Motor neuron (in vitro differentiated cells): ENCODE measurements around the gene FKBP1B. TPM values are rescaled to one million over a fixed set of nuclear protein-coding genes. Genes with fewer than 3 reads are reported as not detected.
A peak's percentile ranks its signal among the peaks of the same experiment; 100 is the strongest.
"Not testable (repeated sequence)": the region's sequence is repeated elsewhere in the genome, so short reads cannot be mapped to it uniquely, and the experiment has no call there.

ENCODE experiments used
- ATAC-seq, 8 experiments: fragments of 200-7000 bp; cut with Tn5 transposase; replicated peaks in 6 of 8; 2 replicates each; pipeline ENCODE4 v1.8.0; 2021; ENCODE audit warnings: mild to moderate bottlenecking in 8 of 8, moderate library complexity in 8 of 8
- H3K27ac ChIP-seq, 2 donors: fragments of 250-450 bp; sonication (Bioruptor Pico); 2 replicates each; pipeline ENCODE4 v1.9.0; 2021; ENCODE audit warnings: antibody characterized with exemption in 2 of 2, mild to moderate bottlenecking in 2 of 2, moderate library complexity in 1 of 2
- H3K4me1 ChIP-seq, 2 donors: fragments of 250-450 bp; sonication (Bioruptor Pico); replicated peaks in 1 of 2; 2 replicates each; pipeline ENCODE4 v1.6.1; 2021; ENCODE audit warnings: antibody characterized with exemption in 2 of 2, mild to moderate bottlenecking in 2 of 2, moderate library complexity in 1 of 2
- H3K4me3 ChIP-seq, 5 donors: fragments of 250-450 bp; sonication (Bioruptor Pico); 2 replicates each; pipeline ENCODE4 v1.9.0; 2021; ENCODE audit warnings: antibody characterized with exemption in 5 of 5, mild to moderate bottlenecking in 5 of 5, moderate library complexity in 4 of 5
- WGBS, 10 experiments: fragments of 450-650 bp; shearing (Covaris generic); methylation state at CpG; one replicate each; pipeline ENCODE4 v1.0.0; 2022; 5-methylcytosine and 5-hydroxymethylcytosine counted together
- in situ Hi-C, 9 experiments: fragments of 400-800 bp; cut with MboI; loops; one replicate each; pipeline ENCODE4 v1.15.0; 2021; ENCODE audit warnings: low sequenced_read_pairs in 9 of 9, low pct_unique_long_range_greater_than_20kb in 2 of 9; ENCODE audit not compliant: unreplicated experiment in 9 of 9
- total RNA-seq, 8 experiments: library from RNA; unstranded; fragments of 300-600 nt; gene quantifications; 2 replicates each; pipeline versions ENCODE4 v1.2.3 to v1.2.4, GENCODE V29; 2022

Gene FKBP1B
- total RNA-seq, 8 experiments from 2014 or later = 4.2 to 54.0 (median 32.4) TPM

- in situ Hi-C loops = loop anchor here in 2 of 9 experiments (25.0 kb wide), 2 partner anchors 107 to 307 kb away; partner anchors contain the start of gene FAM228A (in 1 of the 2)
- H3K4me3 ChIP-seq = no peak overlapping the region
- no peak for ATAC-seq
- H3K27ac ChIP-seq = no peak overlapping the region
- peaks cover 12 to 13% of the 10 kb centered on the region in 2 donors for H3K4me1 ChIP-seq
- 0 to 100% (median 31%) methylated on average over 1 to 2 of the region's 2 CpGs; no CpG with 5 or more reads in 3 of the 10 experiments for WGBS, 10 experiments
Observed at GRCh38 chr2:24080701-24081100, 31.2 kb downstream of the FKBP1B start.

- in situ Hi-C loops = loop anchor here in 2 of 9 experiments (25.0 kb wide), 2 partner anchors 104 to 304 kb away; partner anchors contain the start of gene FAM228A (in 1 of the 2)
- peaks cover 5 to 8% of the 10 kb centered on the region in 2 donors for H3K4me1 ChIP-seq
- WGBS, 10 experiments = 62 to 100% (median 85%) methylated on average over 1 to 6 of the region's 8 CpGs; no CpG with 5 or more reads in 4 of the 10 experiments
- H3K27ac ChIP-seq = peak overlapping the region; percentile 67 to 89
- ATAC-seq = no peak
- H3K4me3 ChIP-seq = peak overlapping the region in 4 of 5 donors; percentile 34 to 48 (median 46)
Observed at GRCh38 chr2:24082787-24083566, 33.4 kb downstream of the FKBP1B start.

- peak overlapping the region; percentile 32 to 48 (median 45) for H3K4me3 ChIP-seq
- peaks cover 4 to 8% of the 10 kb centered on the region in 2 donors for H3K4me1 ChIP-seq
- WGBS, 10 experiments = 0 to 23% (median 17%) methylated on average over 1 to 13 of the region's 30 CpGs; no CpG with 5 or more reads in 4 of the 10 experiments
- H3K27ac ChIP-seq = peak overlapping the region; percentile 67 to 89
- in situ Hi-C loops = loop anchor here in 2 of 9 experiments (25.0 kb wide), 2 partner anchors 104 to 304 kb away; partner anchors contain the start of gene FAM228A (in 1 of the 2)
- peak; percentile 74 to 81 (median 79) for ATAC-seq
Observed at GRCh38 chr2:24083567-24084385, 34.2 kb downstream of the FKBP1B start.

- Histone ChIP-seq H3K27ac (peak within 1 kb of the TSS; percentile 67 to 89), H3K4me1 (peaks cover 4 to 8% of the 10 kb centered on the region in 2 donors), H3K4me3 (peak within 1 kb of the TSS; percentile 32 to 48 (median 45))
- ATAC-seq = peak; percentile 74 to 97 (median 94)
- 0 to 11% (median 4%) methylated on average over 3 to 16 of the region's 44 CpGs; no CpG with 5 or more reads in 6 of the 10 experiments for WGBS, 10 experiments
- in situ Hi-C loops = loop anchor here in 2 of 9 experiments (25.0 kb wide), 2 partner anchors 103 to 303 kb away; partner anchors contain the start of gene FAM228A (in 1 of the 2)
Observed at GRCh38 chr2:24084386-24085199, 35.1 kb downstream of the FKBP1B start, which contains the start of gene TP53I3. Gene TP53I3, minus strand, starts transcription at chr2:24084834. Its CDS starts 508 bp downstream, at chr2:24084326.

GRCh38 chr2:24085200-24085489 lies 35.6 kb downstream of the FKBP1B start:
- Histone ChIP-seq H3K4me1 (peaks cover 4 to 8% of the 10 kb centered on the region in 2 donors), H3K4me3 (peak overlapping the region; percentile 32 to 48 (median 45)), H3K27ac (peak overlapping the region in 1 of 2 donors; percentile 89)
- ATAC-seq = no peak
- in situ Hi-C loops = loop anchor here in 2 of 9 experiments (25.0 kb wide), 2 partner anchors 102 to 302 kb away; partner anchors contain the start of gene FAM228A (in 1 of the 2)
- 24 to 100% (median 59%) methylated on average over 2 to 5 of the region's 11 CpGs; no CpG with 5 or more reads in 3 of the 10 experiments for WGBS, 10 experiments

- in situ Hi-C loops = loop anchor here in 2 of 9 experiments (25.0 kb wide), 2 partner anchors 101 to 301 kb away; partner anchors contain the start of gene FAM228A (in 1 of the 2)
- Histone ChIP-seq H3K4me1 (peaks cover 4 to 8% of the 10 kb centered on the region in 2 donors), H3K27ac (no peak overlapping the region), H3K4me3 (no peak overlapping the region)
- 80 to 100% (median 100%) methylated on average over 1 of the region's 1 CpG; no CpG with 5 or more reads in 7 of the 10 experiments for WGBS, 10 experiments
- ATAC-seq = no peak
Observed at GRCh38 chr2:24086241-24086640, 36.7 kb downstream of the FKBP1B start.

- in situ Hi-C loops = loop anchor here in 2 of 9 experiments (25.0 kb wide), 2 partner anchors 100 to 300 kb away; partner anchors contain the start of gene FAM228A (in 1 of the 2)
- 46 to 91% (median 75%) methylated on average over 1 to 3 of the region's 3 CpGs for WGBS, 10 experiments
- no peak for ATAC-seq
- Histone ChIP-seq H3K27ac (no peak overlapping the region), H3K4me3 (no peak overlapping the region), H3K4me1 (peaks cover 4 to 8% of the 10 kb centered on the region in 2 donors)
Observed at GRCh38 chr2:24087032-24087431, 37.5 kb downstream of the FKBP1B start.

- Histone ChIP-seq H3K4me3 (no peak overlapping the region), H3K27ac (no peak overlapping the region), H3K4me1 (no peaks in the 10 kb centered on the region)
- WGBS, 10 experiments = 67 to 90% (median 86%) methylated on average over 1 to 2 of the region's 2 CpGs; no CpG with 5 or more reads in 5 of the 10 experiments
- in situ Hi-C loops = loop anchor here in 2 of 9 experiments (25.0 kb wide), 2 partner anchors 98 to 298 kb away; partner anchors contain the start of gene FAM228A (in 1 of the 2)
- peak in 2 of 8 experiments; percentile 1 to 4 for ATAC-seq
Observed at GRCh38 chr2:24088821-24089359, 39.3 kb downstream of the FKBP1B start.

- not testable (repeated sequence) for ATAC-seq, H3K4me3 ChIP-seq, H3K4me1 ChIP-seq, H3K27ac ChIP-seq
- WGBS, 10 experiments = 89 to 100% (median 98%) methylated on average over 1 to 3 of the region's 5 CpGs; no CpG with 5 or more reads in 4 of the 10 experiments
- in situ Hi-C loops = loop anchor here in 2 of 9 experiments (25.0 kb wide), 2 partner anchors 94 to 294 kb away; partner anchors contain the start of gene FAM228A (in 1 of the 2)
Observed at GRCh38 chr2:24093270-24093669, 43.7 kb downstream of the FKBP1B start.

GRCh38 chr2:24095171-24095677 lies 45.7 kb downstream of the FKBP1B start:
- ATAC-seq, H3K4me3 ChIP-seq, H3K27ac ChIP-seq, H3K4me1 ChIP-seq: not testable (repeated sequence)
- 52 to 100% (median 80%) methylated on average over 1 to 9 of the region's 17 CpGs; no CpG with 5 or more reads in 3 of the 10 experiments for WGBS, 10 experiments
- in situ Hi-C loops = loop anchor here in 2 of 9 experiments (25.0 kb wide), 2 partner anchors 92 to 292 kb away; partner anchors contain the start of gene FAM228A (in 1 of the 2)

GRCh38 chr2:24100732-24101131 lies 51.2 kb downstream of the FKBP1B start:
- in situ Hi-C loops = loop anchor here in 1 of 9 experiments (25.0 kb wide), 1 partner anchor 262 kb away; the partner anchor contains the start of gene ITSN2
- H3K4me3 ChIP-seq, H3K27ac ChIP-seq, ATAC-seq, H3K4me1 ChIP-seq: not testable (repeated sequence)
- WGBS, 10 experiments = 100% methylated on average over 1 of the region's 2 CpGs; no CpG with 5 or more reads in 8 of the 10 experiments
